Vagina (tissue), 2 donors: ENCODE measurements around the gene ANGPT4.

Experiments
- POLR2A ChIP-seq, 2 donors: fragments of 450-650 bp; IDR thresholded peaks; one replicate each; pipeline ENCODE4 v1.6.1; 2017; ENCODE audit warnings: antibody characterized with exemption in 2 of 2, mild to moderate bottlenecking in 2 of 2, moderate library complexity in 2 of 2
- TF ChIP-seq, protein P1 (sequence below), 3 experiments: fragments of 450-650 bp in 2 of 3; fragments of 200-600 bp in 1 of 3; sonication (generic) in 1 of 3; IDR thresholded peaks; one replicate each; pipeline ENCODE4 v1.5.1; 2017 to 2019; ENCODE audit warnings: antibody characterized with exemption in 3 of 3, mild to moderate bottlenecking in 2 of 3, moderate library complexity in 2 of 3

DNA sequence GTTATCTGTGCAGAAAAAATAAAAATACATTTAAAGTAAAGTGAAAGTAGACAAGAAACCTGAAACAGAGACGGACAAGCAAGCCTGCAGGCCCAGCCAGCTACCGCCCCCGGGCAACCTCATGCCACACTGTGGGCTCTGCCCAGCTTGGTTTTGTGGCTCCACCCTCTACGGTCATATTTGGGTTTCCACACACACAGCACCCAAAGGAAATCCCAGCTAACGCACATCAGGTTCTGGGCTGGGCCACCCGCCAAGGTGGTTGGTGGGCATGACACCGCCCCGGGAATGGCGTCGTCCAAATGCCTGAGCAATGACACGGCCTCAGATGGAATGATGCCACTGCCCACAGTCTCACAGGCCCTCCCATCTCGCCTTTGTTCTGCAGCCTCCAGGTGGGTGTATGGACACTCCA, 59.8 kb downstream of the ANGPT4 start:
- TF ChIP-seq, protein P1, sequence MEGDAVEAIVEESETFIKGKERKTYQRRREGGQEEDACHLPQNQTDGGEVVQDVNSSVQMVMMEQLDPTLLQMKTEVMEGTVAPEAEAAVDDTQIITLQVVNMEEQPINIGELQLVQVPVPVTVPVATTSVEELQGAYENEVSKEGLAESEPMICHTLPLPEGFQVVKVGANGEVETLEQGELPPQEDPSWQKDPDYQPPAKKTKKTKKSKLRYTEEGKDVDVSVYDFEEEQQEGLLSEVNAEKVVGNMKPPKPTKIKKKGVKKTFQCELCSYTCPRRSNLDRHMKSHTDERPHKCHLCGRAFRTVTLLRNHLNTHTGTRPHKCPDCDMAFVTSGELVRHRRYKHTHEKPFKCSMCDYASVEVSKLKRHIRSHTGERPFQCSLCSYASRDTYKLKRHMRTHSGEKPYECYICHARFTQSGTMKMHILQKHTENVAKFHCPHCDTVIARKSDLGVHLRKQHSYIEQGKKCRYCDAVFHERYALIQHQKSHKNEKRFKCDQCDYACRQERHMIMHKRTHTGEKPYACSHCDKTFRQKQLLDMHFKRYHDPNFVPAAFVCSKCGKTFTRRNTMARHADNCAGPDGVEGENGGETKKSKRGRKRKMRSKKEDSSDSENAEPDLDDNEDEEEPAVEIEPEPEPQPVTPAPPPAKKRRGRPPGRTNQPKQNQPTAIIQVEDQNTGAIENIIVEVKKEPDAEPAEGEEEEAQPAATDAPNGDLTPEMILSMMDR (IDR thresholded peaks at IDR 0.05) = no peak
- no peak for TF ChIP-seq POLR2A (IDR thresholded peaks at IDR 0.05)
